Thymus (tissue), 11 donors: Measurements from ENCODE around the gene CEP95. TPM values are rescaled to one million over a fixed set of nuclear protein-coding genes. Genes with fewer than 3 reads are reported as not detected.

Source experiments
- DNase-seq, 9 donors: peaks; one replicate each; pipeline ENCODE4 v3.0.0-alpha.2; 2013; ENCODE audit warnings: low spot score in 9 of 9, low read depth in 6 of 9, missing footprints in 1 of 9
- H3K27ac ChIP-seq, 2 donors: one replicate each; pipeline ENCODE4 v1.5.1; 2013; ENCODE audit warnings: control low read depth in 1 of 2, low read depth in 1 of 2, low read length in 1 of 2, mild to moderate bottlenecking in 1 of 2, moderate library complexity in 1 of 2
- H3K27me3 ChIP-seq, 2 donors: one replicate each; pipeline ENCODE4 v1.5.1; 2013; ENCODE audit warnings: low read length in 1 of 2; ENCODE audit not compliant: control insufficient read depth in 2 of 2, insufficient read depth in 1 of 2
- H3K36me3 ChIP-seq, 2 donors: one replicate each; pipeline ENCODE4 v1.5.1; 2013; ENCODE audit warnings: low read length in 1 of 2, mild to moderate bottlenecking in 1 of 2, moderate library complexity in 1 of 2; ENCODE audit not compliant: control insufficient read depth in 2 of 2, insufficient read depth in 2 of 2
- H3K4me1 ChIP-seq, 2 donors: one replicate each; pipeline ENCODE4 v1.5.1; 2013; ENCODE audit warnings: low read length in 2 of 2; ENCODE audit not compliant: control insufficient read depth in 2 of 2, insufficient read depth in 2 of 2
- H3K4me3 ChIP-seq, 2 donors: one replicate each; pipeline ENCODE4 v1.5.1; 2013; ENCODE audit warnings: low read length in 2 of 2, control low read depth in 1 of 2, mild to moderate bottlenecking in 1 of 2
- H3K9me3 ChIP-seq, 2 donors: one replicate each; pipeline ENCODE4 v1.5.1; 2013; ENCODE audit warnings: low read length in 1 of 2, mild to moderate bottlenecking in 1 of 2; ENCODE audit not compliant: control insufficient read depth in 2 of 2, insufficient read depth in 1 of 2
- WGBS: extraction: QIAGEN DNeasy Blood & Tissue Kit; methylation state at CpG from one replicate; pipeline ENCODE4 v1.1.7; 2013; 5-methylcytosine and 5-hydroxymethylcytosine counted together
- polyA plus RNA-seq: library from polyadenylated mRNA; stranded (reverse); fragments of 200-250 nt; gene quantifications from one replicate; pipeline ENCODE4 v1.2.3, GENCODE V29; 2013
- total RNA-seq: library from RNA; stranded (reverse); fragments of 120-200 nt; gene quantifications from one replicate; pipeline ENCODE4 v1.2.4, GENCODE V29; 2013
- donor health status: healthy.

Gene CEP95
- total and polyA plus RNA-seq, 2 donors = 43.4 to 126 TPM

- WGBS = 96% methylated on average over 6 of the region's 6 CpGs
- H3K36me3 ChIP-seq = peaks cover 39 to 84% of the 10 kb centered on the region in 2 donors
- no peaks in the 10 kb centered on the region for H3K9me3 ChIP-seq
- no peak overlapping the region for H3K27ac ChIP-seq
- H3K27me3 ChIP-seq = no peaks in the 10 kb centered on the region
- H3K4me1 ChIP-seq = no peaks in the 10 kb centered on the region
- no peak overlapping the region for H3K4me3 ChIP-seq
- no peak for DNase-seq
These were observed 13.6 kb downstream of the CEP95 start for GRCh38 chr17:64520359-64520758.

GRCh38 chr17:64527914-64528313, 21.1 kb downstream of the CEP95 start:
- no peaks in the 10 kb centered on the region for H3K27me3 ChIP-seq
- no peak for DNase-seq
- no peak overlapping the region for H3K4me3 ChIP-seq
- H3K9me3 ChIP-seq = no peaks in the 10 kb centered on the region
- peaks cover 46 to 98% of the 10 kb centered on the region in 2 donors for H3K36me3 ChIP-seq
- 98% methylated on average over 2 of the region's 2 CpGs for WGBS
- no peaks in the 10 kb centered on the region for H3K4me1 ChIP-seq
- no peak overlapping the region for H3K27ac ChIP-seq

GRCh38 chr17:64529221-64529620, 22.4 kb downstream of the CEP95 start:
- Histone ChIP-seq H3K4me1 (no peaks in the 10 kb centered on the region), H3K36me3 (peaks cover 49 to 98% of the 10 kb centered on the region in 2 donors), H3K9me3 (no peaks in the 10 kb centered on the region), H3K27ac (no peak overlapping the region), H3K4me3 (no peak overlapping the region), H3K27me3 (no peaks in the 10 kb centered on the region)
- DNase-seq = no peak
- WGBS = 99% methylated on average over 5 of the region's 5 CpGs

- DNase-seq = no peak
- Histone ChIP-seq H3K27ac (no peak overlapping the region), H3K36me3 (peaks cover 74 to 99% of the 10 kb centered on the region in 2 donors), H3K27me3 (no peaks in the 10 kb centered on the region), H3K9me3 (no peaks in the 10 kb centered on the region), H3K4me1 (no peaks in the 10 kb centered on the region), H3K4me3 (no peak overlapping the region)
- 98% methylated on average over 5 of the region's 5 CpGs for whole genome bisulfite sequencing
These were observed 25.2 kb downstream of the CEP95 start for GRCh38 chr17:64531955-64532371.

- WGBS = 97% methylated on average over 5 of the region's 5 CpGs
- H3K27ac ChIP-seq = no peak overlapping the region
- DNase-seq = no peak
- no peak overlapping the region for H3K4me3 ChIP-seq
- no peaks in the 10 kb centered on the region for H3K4me1 ChIP-seq
- H3K9me3 ChIP-seq = no peaks in the 10 kb centered on the region
- peaks cover 73 to 99% of the 10 kb centered on the region in 2 donors for H3K36me3 ChIP-seq
- H3K27me3 ChIP-seq = no peaks in the 10 kb centered on the region
These were observed 25.6 kb downstream of the CEP95 start for GRCh38 chr17:64532409-64532808.

- no peak overlapping the region for H3K27ac ChIP-seq
- H3K4me3 ChIP-seq = no peak overlapping the region
- no peaks in the 10 kb centered on the region for H3K9me3 ChIP-seq
- peaks cover 75 to 98% of the 10 kb centered on the region in 2 donors for H3K36me3 ChIP-seq
- over 99% methylated on average over 2 of the region's 2 CpGs for WGBS
- H3K27me3 ChIP-seq = no peaks in the 10 kb centered on the region
- DNase-seq = no peak
- no peaks in the 10 kb centered on the region for H3K4me1 ChIP-seq
These were observed 27.0 kb downstream of the CEP95 start for GRCh38 chr17:64533784-64534183.

GRCh38 chr17:64534187-64534586, 27.4 kb downstream of the CEP95 start:
- peak in 2 of 9 donors; percentile 7 to 17 for DNase-seq
- Histone ChIP-seq H3K4me3 (no peak overlapping the region), H3K36me3 (peaks cover 72 to 96% of the 10 kb centered on the region in 2 donors), H3K27me3 (no peaks in the 10 kb centered on the region), H3K27ac (no peak overlapping the region), H3K4me1 (no peaks in the 10 kb centered on the region), H3K9me3 (no peaks in the 10 kb centered on the region)
- WGBS = 97% methylated on average over 3 of the region's 3 CpGs

GRCh38 chr17:64535357-64535756, 28.6 kb downstream of the CEP95 start:
- H3K9me3 ChIP-seq = no peaks in the 10 kb centered on the region
- peaks cover 70 to 93% of the 10 kb centered on the region in 2 donors for H3K36me3 ChIP-seq
- DNase-seq = no peak
- no peaks in the 10 kb centered on the region for H3K27me3 ChIP-seq
- 96% methylated on average over 6 of the region's 6 CpGs for WGBS
- no peak overlapping the region for H3K27ac ChIP-seq
- H3K4me3 ChIP-seq = no peak overlapping the region
- no peaks in the 10 kb centered on the region for H3K4me1 ChIP-seq

- no peak overlapping the region for H3K27ac ChIP-seq
- no peaks in the 10 kb centered on the region for H3K9me3 ChIP-seq
- WGBS = 95% methylated on average over 2 of the region's 2 CpGs
These were observed 30.1 kb downstream of the CEP95 start for GRCh38 chr17:64536913-64537312.

GRCh38 chr17:64537488-64537887, 30.7 kb downstream of the CEP95 start:
- DNase-seq = no peak
- Histone ChIP-seq H3K36me3 (peaks cover 60 to 86% of the 10 kb centered on the region in 2 donors), H3K4me1 (no peaks in the 10 kb centered on the region), H3K4me3 (no peak overlapping the region), H3K27me3 (no peaks in the 10 kb centered on the region), H3K27ac (no peak overlapping the region), H3K9me3 (no peaks in the 10 kb centered on the region)
- WGBS = over 99% methylated on average over 5 of the region's 5 CpGs

More at GRCh38 chr17:64536913-64537312, 30.1 kb downstream of the CEP95 start:
- no peak for DNase-seq
- H3K27me3 ChIP-seq = no peaks in the 10 kb centered on the region
- H3K36me3 ChIP-seq = peaks cover 64 to 87% of the 10 kb centered on the region in 2 donors
- no peaks in the 10 kb centered on the region for H3K4me1 ChIP-seq
- no peak overlapping the region for H3K4me3 ChIP-seq
